H1 (cell line): Measurements from ENCODE around the gene RTEL1. TPM values are rescaled to one million over a fixed set of nuclear protein-coding genes. Genes with fewer than 3 reads are reported as not detected.

Source experiments
- CTCF ChIA-PET: fragments of 300-600 bp; sonication (Branson Sonifier 250); formaldehyde crosslinking; loops from one replicate; lab custom pipeline; 2021; ENCODE audit not compliant: partially characterized antibody; lab: Charles Lee
- POLR2A ChIA-PET: fragments of 300-600 bp; sonication (Branson Sonifier 250); formaldehyde crosslinking; loops from one replicate; lab custom pipeline; 2021; ENCODE audit warnings: inconsistent platforms; ENCODE audit not compliant: partially characterized antibody; lab: Charles Lee
- DNase-seq, 2 experiments: peaks; one replicate each; pipeline versions ENCODE4 v3.0.0 to v3.0.0-alpha.2; 2010 to 2022; ENCODE audit warnings: low spot score in 2 of 2, low read depth in 1 of 2, mixed read lengths in 1 of 2
- FAIRE-seq: peaks from 2 replicates; lab custom pipeline; 2011; peaks lifted over from hg19 to GRCh38; lab: Jason Lieb, UNC
- H2AFZ ChIP-seq: 2 replicates; pipeline ENCODE4 v1.8.1; 2012; ENCODE audit warnings: low read length, inconsistent platforms
- H2AK5ac ChIP-seq: 2 replicates; pipeline ENCODE4 v1.6.1; 2013; ENCODE audit warnings: low read depth, low read length
- H2BK120ac ChIP-seq: replicated peaks from 2 replicates; pipeline ENCODE3; 2013; ENCODE audit warnings: low read depth, low read length, inconsistent platforms
- H2BK12ac ChIP-seq: 2 replicates; pipeline ENCODE4 v1.6.1; 2013; ENCODE audit warnings: low read depth, low read length
- H2BK15ac ChIP-seq: 2 replicates; pipeline ENCODE4 v1.6.1; 2013; ENCODE audit warnings: low read length
- H2BK20ac ChIP-seq: 2 replicates; pipeline ENCODE4 v1.6.1; 2013; ENCODE audit warnings: low read length
- H2BK5ac ChIP-seq: 2 replicates; pipeline ENCODE4 v1.6.1; 2013; ENCODE audit warnings: low read depth, low read length
- H3K14ac ChIP-seq: 2 replicates; pipeline ENCODE4 v1.6.1; 2013; ENCODE audit warnings: inconsistent platforms; ENCODE audit not compliant: insufficient read length
- H3K18ac ChIP-seq: 2 replicates; pipeline ENCODE4 v1.6.1; 2013; ENCODE audit warnings: low read length; ENCODE audit errors: extremely low read depth
- H3K23ac ChIP-seq: 2 replicates; pipeline ENCODE4 v1.6.1; 2013; ENCODE audit warnings: inconsistent platforms; ENCODE audit not compliant: insufficient read length
- H3K23me2 ChIP-seq: 2 replicates; pipeline ENCODE4 v1.6.1; 2013; ENCODE audit warnings: low read depth, low read length
- H3K27ac ChIP-seq: 2 replicates; pipeline ENCODE4 v1.6.1; 2011; ENCODE audit warnings: low read depth, low read length, inconsistent platforms
- H3K27me3 ChIP-seq, 4 experiments: replicated peaks in 1 of 4; 1 replicate in 1 of 4; 2 replicates in 3 of 4; pipeline versions ENCODE4 v1.6.1 to v1.8.1; 2011 to 2013; ENCODE audit warnings: low read length in 3 of 4, mild to moderate bottlenecking in 3 of 4, inconsistent platforms in 2 of 4, mixed read lengths in 2 of 4, moderate library complexity in 1 of 4; ENCODE audit not compliant: control insufficient read depth in 3 of 4, insufficient read depth in 3 of 4; ENCODE audit errors: extremely low read depth in 1 of 4
- H3K36me3 ChIP-seq, 4 experiments: 2 replicates each; pipeline versions ENCODE4 v1.6.1 to v1.8.1; 2011 to 2013; ENCODE audit warnings: mild to moderate bottlenecking in 4 of 4, low read length in 3 of 4, moderate library complexity in 2 of 4, control low read depth in 1 of 4, inconsistent platforms in 1 of 4; ENCODE audit not compliant: insufficient read depth in 4 of 4, control insufficient read depth in 2 of 4
- H3K4ac ChIP-seq: replicated peaks from 2 replicates; pipeline ENCODE3; 2013; ENCODE audit warnings: low read length, low read depth, mixed read lengths, inconsistent platforms; ENCODE audit not compliant: insufficient read length
- H3K4me1 ChIP-seq, 4 experiments: replicated peaks in 1 of 4; 1 replicate in 1 of 4; 2 replicates in 3 of 4; pipeline versions ENCODE4 v1.6.1 to v1.8.1; 2011 to 2013; ENCODE audit warnings: low read length in 3 of 4, inconsistent platforms in 2 of 4, mixed read lengths in 1 of 4; ENCODE audit not compliant: insufficient read depth in 4 of 4, control insufficient read depth in 3 of 4
- H3K4me2 ChIP-seq, 2 experiments: 2 replicates each; pipeline versions ENCODE4 v1.6.1 to v1.8.1; 2011 to 2013; ENCODE audit warnings: low read depth in 2 of 2, low read length in 2 of 2, control low read depth in 1 of 2, inconsistent platforms in 1 of 2, mild to moderate bottlenecking in 1 of 2; ENCODE audit not compliant: insufficient read depth in 1 of 2
- H3K4me3 ChIP-seq, 4 experiments: fragments of 200-600, 300-600 bp in 1 of 4; sonication (generic), shearing (Covaris generic), sonication (Bioruptor Twin) in 1 of 4; 2 replicates each; pipeline versions ENCODE4 v1.5.1 to v1.8.1; 2011 to 2016; ENCODE audit warnings: low read length in 4 of 4, low read depth in 3 of 4, control low read depth in 2 of 4, inconsistent platforms in 2 of 4, mild to moderate bottlenecking in 2 of 4, mixed read lengths in 1 of 4, moderate library complexity in 1 of 4; ENCODE audit not compliant: insufficient read depth in 2 of 4; ENCODE audit errors: extremely low read depth in 1 of 4
- H3K56ac ChIP-seq: replicated peaks from 2 replicates; pipeline ENCODE3; 2013; ENCODE audit warnings: low read depth, mild to moderate bottlenecking, mixed read lengths, low read length, inconsistent platforms; ENCODE audit not compliant: insufficient read length
- H3K79me1 ChIP-seq: 2 replicates; pipeline ENCODE4 v1.6.1; 2013; ENCODE audit warnings: low read depth, low read length, control low read depth
- H3K79me2 ChIP-seq, 2 experiments: 2 replicates each; pipeline versions ENCODE4 v1.6.1 to v1.8.1; 2012 to 2013; ENCODE audit warnings: low read length in 2 of 2, mild to moderate bottlenecking in 2 of 2, inconsistent platforms in 1 of 2; ENCODE audit not compliant: insufficient read depth in 2 of 2, control insufficient read depth in 1 of 2
- H3K9ac ChIP-seq, 4 experiments: replicated peaks in 1 of 4; 1 replicate in 1 of 4; 2 replicates in 3 of 4; pipeline versions ENCODE4 v1.6.1 to v1.8.1; 2011 to 2013; ENCODE audit warnings: low read depth in 3 of 4, low read length in 3 of 4, control low read depth in 2 of 4, mild to moderate bottlenecking in 2 of 4, moderate library complexity in 2 of 4, inconsistent platforms in 1 of 4; ENCODE audit errors: extremely low read depth in 1 of 4
- H3K9me3 ChIP-seq, 2 experiments: 2 replicates each; pipeline versions ENCODE4 v1.6.1 to v1.8.1; 2012 to 2013; ENCODE audit warnings: mild to moderate bottlenecking in 2 of 2, moderate library complexity in 2 of 2, control low read depth in 1 of 2, inconsistent platforms in 1 of 2, low read depth in 1 of 2, low read length in 1 of 2, mixed read lengths in 1 of 2; ENCODE audit not compliant: insufficient read depth in 2 of 2
- H4K20me1 ChIP-seq, 2 experiments: replicated peaks in 1 of 2; 2 replicates each; pipeline versions ENCODE3 to v1.8.1; 2011 to 2013; ENCODE audit warnings: inconsistent platforms in 2 of 2, low read length in 2 of 2, mild to moderate bottlenecking in 1 of 2; ENCODE audit not compliant: insufficient read depth in 2 of 2, control insufficient read depth in 1 of 2
- H4K5ac ChIP-seq: 2 replicates; pipeline ENCODE4 v1.6.1; 2013; ENCODE audit warnings: low read length, low read depth, mixed read lengths, inconsistent platforms; ENCODE audit not compliant: insufficient read length
- H4K8ac ChIP-seq: 2 replicates; pipeline ENCODE4 v1.8.0; 2013; ENCODE audit warnings: mild to moderate bottlenecking, moderate library complexity, low read length, inconsistent platforms; ENCODE audit not compliant: insufficient read depth; ENCODE audit errors: extremely low read depth
- H4K91ac ChIP-seq: replicated peaks from 2 replicates; pipeline ENCODE3; 2013; ENCODE audit warnings: low read length, mixed read lengths, inconsistent platforms; ENCODE audit not compliant: insufficient read length
- GTF2F1 ChIP-seq: IDR thresholded peaks from 2 replicates; pipeline ENCODE4 v1.6.1; 2012; ENCODE audit warnings: low read depth, low read length, improper control_type of control experiment, borderline replicate concordance
- KDM4A ChIP-seq: IDR thresholded peaks from one replicate; pipeline ENCODE4 v1.7.1; 2012; ENCODE audit warnings: low read depth, mild to moderate bottlenecking, moderate library complexity, low read length, inconsistent platforms; ENCODE audit not compliant: severe bottlenecking
- POLR2AphosphoS5 ChIP-seq: IDR thresholded peaks from 2 replicates; pipeline ENCODE4 v1.6.1; 2011; ENCODE audit warnings: low read depth, low read length
- SP4 ChIP-seq: IDR thresholded peaks from 2 replicates; pipeline ENCODE4 v1.6.1; 2012; ENCODE audit warnings: low read length, inconsistent platforms
- WGBS, 2 experiments: shearing (Covaris generic) in 1 of 2; methylation state at CpG; one replicate each; pipeline versions ENCODE4 v1.1.6 to v1.1.7; 2013 to 2015; ENCODE audit warnings: low lambda C conversion rate in 2 of 2, mixed read lengths in 2 of 2, inconsistent platforms in 1 of 2, low coverage in 1 of 2, missing lambda C conversion rate in 1 of 2; ENCODE audit not compliant: insufficient replicate concordance in 2 of 2, insufficient coverage in 1 of 2, insufficient read length in 1 of 2; ENCODE audit errors: extremely low coverage in 1 of 2, missing lambda C conversion rate in 1 of 2; 5-methylcytosine and 5-hydroxymethylcytosine counted together
- polyA plus RNA-seq, 7 experiments: library from polyadenylated mRNA; depleted of rRNA in 3 of 7; stranded (reverse) in 5 of 7; unstranded in 2 of 7; fragments of >200 nt in 5 of 7; fragments of 200-250 nt in 2 of 7; gene quantifications; 1 replicate in 5 of 7; 2 replicates in 1 of 7; 4 replicates in 1 of 7; pipeline versions ENCODE4 v1.2.1 to v1.2.3, GENCODE V29; 2011 to 2013; ENCODE audit warnings: missing spikeins in 2 of 7, mixed read lengths in 2 of 7
- total RNA-seq: library from RNA; stranded (reverse); fragmentation: NEBNext Ultra II Directional; extraction: Animal tissue kit (Norgen Biotek cat#: 25700); gene quantifications from 2 replicates; pipeline ENCODE4 v1.2.1, GENCODE V29; 2021

RTEL1 gene
- total and polyA plus RNA-seq, 2 of the 8 experiments (the other 6 are each of a cell fraction or from before 2014, with no cell fraction given) = 16.2 to 37.1 TPM

GRCh38 chr20:63681609-63682142 lies 23.6 kb downstream of the RTEL1 start:
- H4K8ac ChIP-seq = no peak overlapping the region
- no peak overlapping the region for H3K4me3 ChIP-seq
- no peak overlapping the region for H3K4ac ChIP-seq
- H4K5ac ChIP-seq = no peak overlapping the region
- no peak for DNase-seq
- H3K9me3 ChIP-seq = no peaks in the 10 kb centered on the region
- no peak overlapping the region for H3K14ac ChIP-seq
- ChIA-PET POLR2A (interaction anchor here (0.7 to 1.8 kb wide), 5 partner anchors 9 to 16 kb away, joined by 3 to 6 read pairs (median 4); no protein-coding TSS in a partner anchor), CTCF (interaction anchor here (0.6 to 1.8 kb wide), 5 partner anchors 9 to 940 kb away, joined by 3 to 5 read pairs (median 4); no protein-coding TSS in a partner anchor)
- H3K27ac ChIP-seq = no peak overlapping the region
- H4K91ac ChIP-seq = no peak overlapping the region
- no peaks in the 10 kb centered on the region for H3K27me3 ChIP-seq
- H3K18ac ChIP-seq = no peak overlapping the region
- H2BK20ac ChIP-seq = no peak overlapping the region
- no peak overlapping the region for H3K4me2 ChIP-seq
- H2BK12ac ChIP-seq = no peak overlapping the region
- H3K79me2 ChIP-seq = no peaks in the 10 kb centered on the region
- 96% methylated on average over 13 of the region's 13 CpGs; no CpG with 5 or more reads in 1 of the 2 experiments for WGBS, 2 experiments
- H3K23me2 ChIP-seq = no peaks in the 10 kb centered on the region; the same call in 1 of the 2 replicates
- H3K56ac ChIP-seq = no peak overlapping the region
- no peaks in the 10 kb centered on the region for H3K79me1 ChIP-seq
- peaks cover 0 to 5% (median 2%) of the 10 kb centered on the region in 4 experiments; a peak in 4 of 8 replicates for H3K36me3 ChIP-seq
- no peak overlapping the region for H2BK5ac ChIP-seq
- no peak overlapping the region for H2AFZ ChIP-seq
- H2BK120ac ChIP-seq = no peak overlapping the region
- no peak overlapping the region for H3K9ac ChIP-seq
- FAIRE-seq = no peak
- peaks cover 0 to 7% of the 10 kb centered on the region in 2 experiments for H4K20me1 ChIP-seq
- no peak overlapping the region for H3K23ac ChIP-seq
- no peak overlapping the region for H2BK15ac ChIP-seq
- TF ChIP-seq POLR2AphosphoS5 (peak; percentile 10; the same call in 1 of the 2 replicates), KDM4A (no peak), GTF2F1 (no peak), SP4 (no peak)
- TF ChIP-seq, all 59 proteins: peak for 1
- Histone ChIP-seq H2AK5ac (no peak overlapping the region), H3K4me1 (no peaks in the 10 kb centered on the region; a peak in 1 of 7 replicates)
